MG63 (cell line): ENCODE results near the gene KLHL2. TPM values are rescaled to one million over a fixed set of nuclear protein-coding genes. Genes with fewer than 3 reads are reported as not detected.
"Not testable (repeated sequence)": the region's sequence is repeated elsewhere in the genome, so short reads cannot be mapped to it uniquely, and the experiment has no call there.

Experiments used
- DNase-seq: peaks from one replicate; pipeline ENCODE4 v3.0.0-alpha.2; 2020
- H3K27me3 ChIP-seq: fragments of 250-450 bp; sonication (Bioruptor Pico); 2 replicates; pipeline ENCODE4 v1.5.1; 2020; ENCODE audit warnings: mild to moderate bottlenecking, moderate library complexity
- H3K36me3 ChIP-seq: fragments of 250-450 bp; sonication (Bioruptor Pico); 2 replicates; pipeline ENCODE4 v1.5.1; 2020; ENCODE audit warnings: mild to moderate bottlenecking, moderate library complexity
- H3K4me3 ChIP-seq: fragments of 250-450 bp; sonication (Bioruptor Pico); 2 replicates; pipeline ENCODE4 v1.5.1; 2020; ENCODE audit warnings: mild to moderate bottlenecking, moderate library complexity
- H3K9me3 ChIP-seq: fragments of 250-450 bp; sonication (Bioruptor Pico); 2 replicates; pipeline ENCODE4 v1.5.1; 2020; ENCODE audit warnings: mild to moderate bottlenecking, moderate library complexity
- total RNA-seq: library from RNA; depleted of rRNA; stranded (reverse); fragments of >200 nt; shearing (Covaris generic); gene quantifications from 2 replicates; pipeline ENCODE4 v1.2.3, GENCODE V29; 2014; ENCODE audit warnings: low replicate concordance

The KLHL2 gene
- total RNA-seq, 1 experiment from 2014 or later, result 4.8 TPM

DNA sequence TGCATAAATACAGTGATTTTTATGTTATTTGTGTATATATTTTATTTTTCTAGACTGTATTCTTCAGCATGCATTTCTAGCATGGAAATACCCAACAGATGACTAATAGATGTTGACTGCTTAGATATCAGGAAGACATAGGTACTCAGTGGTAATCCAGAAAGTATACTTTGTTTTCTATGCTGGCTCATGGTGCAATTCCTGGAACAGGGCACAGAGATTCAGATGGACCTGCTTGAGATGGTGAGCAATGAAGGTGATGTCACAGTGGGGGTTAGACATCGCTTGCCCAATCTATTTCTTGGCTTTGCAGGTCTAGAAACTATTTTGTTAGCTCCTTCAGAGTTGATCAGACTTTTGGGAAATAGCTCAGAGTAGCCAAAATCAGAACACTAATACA is 41.5 kb downstream of the KLHL2 start:
- H3K36me3 ChIP-seq, H3K4me3 ChIP-seq, DNase-seq, H3K27me3 ChIP-seq, H3K9me3 ChIP-seq: not testable (repeated sequence)

GRCh38 chr4:165254771-165255170 is 47.4 kb downstream of the KLHL2 start:
- not testable (repeated sequence) for H3K36me3 ChIP-seq, DNase-seq

DNA sequence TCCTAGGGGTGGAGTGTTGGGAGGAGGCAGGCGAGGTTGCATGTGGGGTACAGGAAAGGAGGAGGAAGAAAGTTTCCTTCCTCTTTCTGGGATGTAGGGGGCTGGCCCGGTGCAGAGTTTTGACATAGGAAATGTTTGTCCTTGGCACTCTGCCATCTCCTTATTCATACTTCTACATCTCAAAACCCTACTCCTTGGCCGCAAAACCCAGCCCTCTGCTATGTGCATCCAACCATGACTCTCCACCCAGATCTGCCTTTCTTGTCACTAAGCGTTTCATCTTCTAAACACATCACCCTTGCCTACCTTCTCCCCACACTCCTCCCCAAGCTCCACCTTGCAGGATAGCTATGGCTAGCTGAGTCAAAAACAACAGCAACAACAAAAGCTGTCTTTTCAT is 48.1 kb downstream of the KLHL2 start:
- not testable (repeated sequence) for H3K4me3 ChIP-seq, H3K27me3 ChIP-seq, H3K36me3 ChIP-seq, H3K9me3 ChIP-seq, DNase-seq

More at GRCh38 chr4:165254771-165255170, 47.4 kb downstream of the KLHL2 start:
- not testable (repeated sequence) for H3K9me3 ChIP-seq, H3K27me3 ChIP-seq, H3K4me3 ChIP-seq

DNA sequence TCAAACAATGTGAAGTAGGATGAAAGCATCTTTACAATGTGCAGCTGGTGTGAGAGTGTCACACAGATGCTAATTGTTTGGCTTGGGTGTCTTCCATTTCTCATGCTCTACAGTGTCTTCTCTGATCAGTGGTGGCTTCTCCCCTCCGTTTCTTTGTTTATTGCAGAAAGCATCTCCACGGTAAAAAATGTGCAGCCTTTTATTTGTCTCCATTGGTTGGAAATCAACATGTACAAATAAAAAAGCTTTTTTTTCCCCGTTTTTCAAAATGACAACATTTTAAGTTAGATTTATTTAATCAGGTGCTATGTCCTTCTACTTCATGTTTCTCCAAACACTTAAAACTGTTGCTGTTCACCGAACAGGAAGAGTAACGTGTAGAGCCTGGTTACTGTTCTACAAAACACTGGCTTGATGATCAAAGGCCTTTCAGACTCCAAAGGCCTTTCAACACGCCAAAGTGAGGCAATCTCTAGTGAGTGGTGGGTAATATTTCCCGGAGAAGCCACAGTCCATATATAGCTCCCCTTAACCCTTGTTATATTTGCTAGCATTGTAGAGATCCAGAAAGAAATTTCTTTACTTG is 48.8 kb downstream of the KLHL2 start:
- H3K4me3 ChIP-seq, H3K27me3 ChIP-seq, H3K36me3 ChIP-seq, H3K9me3 ChIP-seq, DNase-seq: not testable (repeated sequence)

DNA sequence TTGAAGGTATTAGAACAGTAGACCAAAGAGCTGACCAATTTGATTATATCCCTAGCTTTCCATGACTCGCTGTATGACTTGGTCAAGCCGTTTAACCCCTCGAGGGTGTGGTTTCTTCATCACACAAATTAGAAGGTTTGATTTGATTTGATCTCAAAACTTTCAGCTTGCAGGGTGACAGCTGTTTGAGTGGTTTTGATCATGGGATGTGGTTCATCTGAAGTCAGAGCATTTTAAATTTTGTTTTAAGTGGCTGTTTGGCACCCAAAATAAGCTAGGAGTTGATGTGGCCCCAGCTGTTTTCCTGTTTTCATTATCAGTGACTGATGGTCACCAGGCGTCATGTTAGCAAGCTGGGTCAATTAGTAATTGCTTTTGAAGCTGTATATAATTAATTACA is 52.4 kb downstream of the KLHL2 start:
- H3K9me3 ChIP-seq, H3K36me3 ChIP-seq, H3K4me3 ChIP-seq, H3K27me3 ChIP-seq, DNase-seq: not testable (repeated sequence)

DNA sequence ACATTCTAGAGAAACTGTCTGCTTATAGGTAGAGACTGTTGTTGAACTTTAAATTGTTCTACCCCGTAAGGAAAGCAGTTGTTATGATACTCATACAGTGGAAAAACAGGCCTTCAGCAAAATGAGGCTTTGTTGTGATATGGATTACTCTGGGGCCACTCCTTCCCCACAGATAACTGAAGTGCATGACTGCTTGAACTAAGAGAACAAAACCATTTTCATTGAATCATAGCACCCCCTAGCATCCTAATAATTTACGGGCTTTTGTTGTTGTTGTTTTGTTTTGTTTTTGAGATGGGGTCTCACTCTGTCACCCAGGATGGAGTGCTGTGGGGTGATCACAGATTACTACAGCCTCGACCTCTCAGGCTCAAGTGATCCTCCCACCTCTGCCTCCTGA is 54.9 kb downstream of the KLHL2 start:
- H3K9me3 ChIP-seq, H3K27me3 ChIP-seq, H3K36me3 ChIP-seq, H3K4me3 ChIP-seq, DNase-seq: not testable (repeated sequence)

GRCh38 chr4:165263466-165263865 is 56.1 kb downstream of the KLHL2 start:
- H3K36me3 ChIP-seq, H3K27me3 ChIP-seq, H3K4me3 ChIP-seq, DNase-seq, H3K9me3 ChIP-seq: not testable (repeated sequence)

DNA sequence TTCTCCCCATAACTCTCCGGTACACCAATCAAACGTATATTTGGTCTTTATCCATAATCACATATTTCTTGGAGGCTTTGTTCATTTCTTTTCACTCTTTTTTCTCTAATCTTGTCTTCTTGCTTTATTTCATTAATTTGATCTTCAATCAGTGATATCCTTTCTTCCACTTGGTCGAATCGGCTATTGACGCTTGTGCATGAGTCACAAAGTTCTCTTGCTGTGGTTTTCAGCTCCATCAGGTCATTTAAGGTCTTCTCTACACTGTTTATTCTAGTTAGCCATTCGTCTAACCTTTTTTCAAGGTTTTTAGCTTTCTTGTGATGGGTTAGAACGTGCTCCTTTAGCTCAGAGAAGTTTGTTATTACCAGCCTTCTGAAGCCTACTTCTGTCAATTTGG is 62.6 kb downstream of the KLHL2 start:
- H3K27me3 ChIP-seq, H3K36me3 ChIP-seq, DNase-seq, H3K4me3 ChIP-seq, H3K9me3 ChIP-seq: not testable (repeated sequence)

DNA sequence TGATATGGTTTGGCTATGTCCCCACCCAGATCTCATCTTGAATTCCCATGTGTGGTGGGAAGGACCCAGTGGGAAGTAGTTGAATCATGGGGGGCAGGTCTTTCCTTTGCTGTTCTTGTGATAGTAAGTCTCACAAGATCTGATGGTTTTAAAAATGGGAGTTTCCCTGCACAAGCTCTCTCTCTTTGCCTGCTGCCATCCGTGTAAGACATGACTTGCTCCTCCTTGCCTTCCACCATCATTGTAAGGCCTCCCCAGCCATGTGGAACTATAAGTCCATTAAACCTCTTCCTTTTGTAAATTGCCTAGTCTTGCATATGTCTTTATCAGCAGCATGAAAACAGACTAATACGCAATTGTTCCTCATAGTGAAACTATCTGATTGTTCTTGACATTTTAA is 66.1 kb downstream of the KLHL2 start:
- not testable (repeated sequence) for H3K4me3 ChIP-seq, H3K36me3 ChIP-seq, H3K27me3 ChIP-seq, DNase-seq, H3K9me3 ChIP-seq

- DNase-seq, H3K4me3 ChIP-seq, H3K27me3 ChIP-seq, H3K36me3 ChIP-seq, H3K9me3 ChIP-seq: not testable (repeated sequence)
Measured at GRCh38 chr4:165275357-165275756, 68.0 kb downstream of the KLHL2 start.

- not testable (repeated sequence) for H3K27me3 ChIP-seq, H3K4me3 ChIP-seq, H3K9me3 ChIP-seq, DNase-seq, H3K36me3 ChIP-seq
Measured at GRCh38 chr4:165279531-165279930, 72.2 kb downstream of the KLHL2 start.

DNA sequence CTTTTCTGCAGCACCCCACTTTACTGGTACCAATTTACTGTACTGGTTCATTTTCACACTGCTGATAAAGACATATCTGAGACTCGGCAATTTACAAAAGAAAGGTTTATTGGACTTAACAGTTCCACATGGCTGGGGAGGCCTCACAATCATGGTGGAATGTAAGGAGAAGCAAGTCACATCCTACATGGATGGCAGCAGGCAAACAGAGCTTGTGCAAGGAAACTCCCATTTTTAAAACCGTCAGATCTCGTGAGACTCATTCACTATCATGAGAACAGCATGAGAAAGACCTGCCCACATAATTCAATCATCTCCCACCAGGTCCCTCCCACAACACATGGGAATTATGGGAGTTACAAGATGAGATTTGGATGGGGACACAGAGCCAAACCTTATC is 77.3 kb downstream of the KLHL2 start:
- not testable (repeated sequence) for H3K4me3 ChIP-seq, DNase-seq, H3K36me3 ChIP-seq, H3K27me3 ChIP-seq, H3K9me3 ChIP-seq

GRCh38 chr4:165286619-165287340 is 79.4 kb downstream of the KLHL2 start:
- DNase-seq, H3K4me3 ChIP-seq, H3K27me3 ChIP-seq, H3K36me3 ChIP-seq, H3K9me3 ChIP-seq: not testable (repeated sequence)

- Histone ChIP-seq H3K9me3 (no peaks in the 10 kb centered on the region), H3K27me3 (no peaks in the 10 kb centered on the region), H3K4me3 (no peak overlapping the region), H3K36me3 (no peaks in the 10 kb centered on the region)
- DNase-seq, result no peak
Measured at GRCh38 chr4:165288226-165288625, 80.9 kb downstream of the KLHL2 start.

- Histone ChIP-seq H3K9me3 (no peaks in the 10 kb centered on the region), H3K36me3 (no peaks in the 10 kb centered on the region), H3K27me3 (no peaks in the 10 kb centered on the region), H3K4me3 (no peak overlapping the region)
- no peak for DNase-seq
Measured at GRCh38 chr4:165288639-165289422, 81.5 kb downstream of the KLHL2 start.

- Histone ChIP-seq H3K9me3 (no peaks in the 10 kb centered on the region), H3K36me3 (no peaks in the 10 kb centered on the region), H3K4me3 (no peak overlapping the region), H3K27me3 (no peaks in the 10 kb centered on the region)
- no peak for DNase-seq
Measured at GRCh38 chr4:165289423-165289785, 82.0 kb downstream of the KLHL2 start.

GRCh38 chr4:165293061-165293460 is 85.7 kb downstream of the KLHL2 start:
- no peak for DNase-seq

More at GRCh38 chr4:165293061-165293460, 85.7 kb downstream of the KLHL2 start:
- Histone ChIP-seq H3K9me3 (no peaks in the 10 kb centered on the region), H3K36me3 (no peaks in the 10 kb centered on the region), H3K27me3 (no peaks in the 10 kb centered on the region), H3K4me3 (no peak overlapping the region)
